ENCODE results near the gene MUL1. TPM values are rescaled to one million over a fixed set of nuclear protein-coding genes. Genes with fewer than 3 reads are reported as not detected.
"Not testable (repeated sequence)": the region's sequence is repeated elsewhere in the genome, so short reads cannot be mapped to it uniquely, and the experiment has no call there.

MUL1 gene
- total RNA-seq, 4 donors from 2014 or later: 5.8 to 42.9 (median 28.7) TPM

DNA sequence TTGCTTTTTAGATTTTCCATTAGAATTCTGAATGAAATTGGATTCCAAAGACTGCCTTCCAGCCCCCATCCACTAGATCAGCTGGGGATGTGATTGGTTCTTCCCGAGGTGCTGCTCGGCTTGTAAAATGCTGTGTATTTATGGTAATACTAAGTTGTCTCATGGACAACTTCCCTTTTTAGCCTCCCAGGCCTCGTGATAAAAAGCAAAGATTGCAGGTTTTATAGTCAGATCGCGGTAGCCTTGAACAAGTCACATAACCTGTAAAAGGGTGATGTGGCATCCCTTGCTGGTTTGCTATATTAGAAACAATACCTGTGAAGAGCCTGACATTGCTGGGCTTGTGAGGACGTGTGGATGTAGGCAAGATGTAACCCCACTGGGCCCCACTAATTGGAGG lies 10.4 kb downstream of the MUL1 start:
- peaks cover 0 to 46% (median 2%) of the 10 kb centered on the region in 3 donors for H3K36me3 ChIP-seq
- H3K4me3 ChIP-seq: no peak overlapping the region
- DNase-seq: no peak
- TF ChIP-seq CTCF (IDR thresholded peaks at IDR 0.05) (no peak), POLR2A (IDR thresholded peaks at IDR 0.05) (no peak)
- H3K9me3 ChIP-seq: no peaks in the 10 kb centered on the region
- H3K4me1 ChIP-seq: peaks cover 0 to 8% (median 5%) of the 10 kb centered on the region in 4 donors
- H3K27me3 ChIP-seq: no peaks in the 10 kb centered on the region
- no peak overlapping the region for H3K27ac ChIP-seq

DNA sequence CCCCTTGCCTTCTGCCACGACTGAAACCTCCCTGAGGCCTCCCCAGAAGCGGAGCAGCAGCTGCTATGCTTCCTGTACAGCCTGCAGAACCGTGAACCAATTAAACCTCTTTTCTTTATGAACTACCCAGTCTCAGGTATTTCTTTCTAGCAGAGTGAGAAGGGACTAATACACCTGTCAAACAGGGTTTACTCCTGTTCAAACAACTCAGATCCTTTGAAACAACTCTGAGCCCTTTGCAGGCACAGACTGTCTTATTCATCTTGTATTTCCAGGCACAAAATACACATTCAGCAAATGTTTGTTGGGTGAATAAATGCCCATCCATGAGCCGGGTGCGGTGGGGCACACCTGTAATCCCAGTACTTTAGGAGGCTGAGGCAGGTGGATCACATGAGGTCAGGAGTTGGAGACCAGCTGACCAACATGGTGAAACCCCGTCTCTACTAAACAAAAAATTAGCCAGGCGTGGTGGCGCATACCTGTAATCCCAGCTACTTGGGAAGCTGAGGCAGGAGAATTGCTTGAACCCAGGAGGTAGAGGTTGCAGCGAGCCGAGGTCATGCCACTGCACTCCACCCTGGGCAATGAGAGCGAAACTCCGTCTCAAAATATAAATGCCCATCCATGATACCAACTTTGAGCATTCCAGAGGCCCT lies 11.1 kb downstream of the MUL1 start:
- H3K27me3 ChIP-seq, H3K4me3 ChIP-seq, H3K4me1 ChIP-seq, DNase-seq, H3K27ac ChIP-seq, H3K9me3 ChIP-seq: not testable (repeated sequence)
- H3K36me3 ChIP-seq: peaks cover 0 to 39% (median under 1%) of the 10 kb centered on the region in 3 donors

GRCh38 chr1:20496241-20496661 lies 11.7 kb downstream of the MUL1 start:
- Histone ChIP-seq H3K4me1 (peaks cover 0 to 8% (median 5%) of the 10 kb centered on the region in 4 donors), H3K4me3 (no peak overlapping the region), H3K27me3 (no peaks in the 10 kb centered on the region), H3K27ac (no peak overlapping the region), H3K36me3 (peaks cover 0 to 33% (median 0%) of the 10 kb centered on the region in 3 donors), H3K9me3 (no peaks in the 10 kb centered on the region)
- TF ChIP-seq POLR2A (IDR thresholded peaks at IDR 0.05) (no peak), CTCF (IDR thresholded peaks at IDR 0.05) (no peak)
- DNase-seq: no peak

DNA sequence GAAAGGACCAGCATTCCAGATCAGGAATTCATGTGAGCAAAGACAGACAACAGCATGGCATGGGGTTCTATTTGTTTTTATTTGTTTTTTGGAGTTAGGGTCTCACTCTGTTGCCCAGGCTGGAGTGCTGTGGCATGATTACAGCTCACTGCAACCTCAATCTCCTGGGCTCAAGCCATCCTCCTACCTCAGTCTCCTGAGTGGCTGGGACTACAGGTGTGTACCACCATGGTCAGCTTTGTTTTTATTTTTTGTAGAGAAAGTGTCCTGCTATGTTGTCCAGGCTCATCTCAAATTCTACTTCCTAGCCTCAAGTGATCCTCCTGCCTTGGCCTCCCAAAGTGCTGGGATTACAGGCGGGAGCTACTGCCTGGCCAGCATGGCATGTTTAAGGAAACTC lies 12.3 kb downstream of the MUL1 start:
- Histone ChIP-seq H3K4me1 (peaks cover 0 to 8% (median 5%) of the 10 kb centered on the region in 4 donors), H3K27me3 (no peaks in the 10 kb centered on the region), H3K36me3 (peaks cover 0 to 28% (median 0%) of the 10 kb centered on the region in 3 donors), H3K4me3 (no peak overlapping the region), H3K9me3 (no peaks in the 10 kb centered on the region), H3K27ac (no peak overlapping the region)
- TF ChIP-seq POLR2A (IDR thresholded peaks at IDR 0.05) (no peak), CTCF (IDR thresholded peaks at IDR 0.05) (no peak)
- DNase-seq: no peak

DNA sequence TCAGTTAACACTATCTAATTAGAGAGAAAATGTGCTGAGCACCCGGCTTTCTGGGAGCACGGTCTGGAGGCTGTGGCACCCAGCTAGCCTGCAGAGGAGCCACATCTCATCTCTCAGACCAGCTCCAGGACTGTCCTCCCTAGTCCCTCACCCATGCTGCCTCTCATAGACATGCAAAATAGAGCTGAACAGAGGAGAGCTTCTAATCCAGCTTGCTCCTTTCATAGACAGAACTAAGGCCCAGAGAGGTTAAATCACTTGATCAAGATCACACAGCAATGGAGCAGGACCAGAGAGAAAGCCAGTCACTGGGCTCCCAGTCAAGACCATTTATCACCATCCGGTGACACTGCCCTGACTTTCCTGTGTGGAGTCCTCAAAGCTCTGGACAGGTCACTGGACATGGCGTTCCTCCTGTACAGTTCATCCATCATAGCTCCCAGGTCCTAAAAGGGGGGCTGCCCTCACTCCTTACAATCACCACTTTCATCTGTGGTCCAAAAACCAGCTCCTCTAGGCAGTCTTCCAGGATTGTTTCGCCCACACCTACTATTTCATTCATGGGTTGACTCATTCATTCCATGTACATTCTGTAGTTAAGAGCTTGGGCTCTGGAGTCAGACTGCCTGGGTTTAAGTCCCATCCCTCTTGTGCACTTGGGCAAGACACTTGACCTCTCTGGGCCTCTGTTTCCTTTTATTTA lies 13.2 kb downstream of the MUL1 start:
- TF ChIP-seq CTCF (IDR thresholded peaks at IDR 0.05): no peak
- no peak for TF ChIP-seq POLR2A (IDR thresholded peaks at IDR 0.05)
- no peak overlapping the region for H3K27ac ChIP-seq
- DNase-seq: peak in 1 of 3 donors; percentile 41

More for the DNA sequence above, 13.2 kb downstream of the MUL1 start:
- no peaks in the 10 kb centered on the region for H3K9me3 ChIP-seq
- H3K27me3 ChIP-seq: no peaks in the 10 kb centered on the region
- peaks cover 0 to 18% (median 0%) of the 10 kb centered on the region in 3 donors for H3K36me3 ChIP-seq
- peaks cover 0 to 8% (median 5%) of the 10 kb centered on the region in 4 donors for H3K4me1 ChIP-seq
- no peak overlapping the region for H3K4me3 ChIP-seq
